HuH-7 (cell line): Measurements from ENCODE around the gene TRPC4AP.

ENCODE experiments used
- DNase-seq: peaks from one replicate; pipeline ENCODE4 v3.0.0; 2011; ENCODE audit warnings: low spot score

Gene TRPC4AP

GRCh38 chr20:35013421-35014411 lies 78.9 kb downstream of the TRPC4AP start:
- no peak for DNase-seq

GRCh38 chr20:35012227-35013069 lies 80.2 kb downstream of the TRPC4AP start:
- DNase-seq = no peak

GRCh38 chr20:35011589-35012226 lies 80.9 kb downstream of the TRPC4AP start:
- DNase-seq = no peak

GRCh38 chr20:35010405-35011192 lies 82.0 kb downstream of the TRPC4AP start:
- DNase-seq = no peak

GRCh38 chr20:35009665-35010328 lies 82.8 kb downstream of the TRPC4AP start:
- no peak for DNase-seq

- no peak for DNase-seq
Measured at GRCh38 chr20:35008411-35009342, 83.9 kb downstream of the TRPC4AP start.

- DNase-seq = no peak
Measured at GRCh38 chr20:35007891-35008290, 84.7 kb downstream of the TRPC4AP start.

- DNase-seq = peak; percentile 11
Measured at GRCh38 chr20:35007413-35007812, 85.2 kb downstream of the TRPC4AP start.

- peak; percentile 20 for DNase-seq
Measured at GRCh38 chr20:35006531-35006971, 86.1 kb downstream of the TRPC4AP start.

- peak; percentile 19 for DNase-seq
Measured at GRCh38 chr20:35006009-35006408, 86.6 kb downstream of the TRPC4AP start.

GRCh38 chr20:35005463-35005961 lies 87.1 kb downstream of the TRPC4AP start:
- no peak for DNase-seq

GRCh38 chr20:35004749-35005462 lies 87.7 kb downstream of the TRPC4AP start:
- DNase-seq = no peak

GRCh38 chr20:35004051-35004725 lies 88.4 kb downstream of the TRPC4AP start:
- no peak for DNase-seq

- DNase-seq = no peak
Measured at GRCh38 chr20:35003211-35004031, 89.2 kb downstream of the TRPC4AP start.

- no peak for DNase-seq
Measured at GRCh38 chr20:35002426-35003210, 90.0 kb downstream of the TRPC4AP start.

- peak; percentile 73 for DNase-seq
Measured at GRCh38 chr20:35001596-35002362, 90.8 kb downstream of the TRPC4AP start.
